Brain pericyte (primary cell): ENCODE measurements around the gene DSTN.

Experiments
- DNase-seq: peaks from one replicate; pipeline ENCODE4 v3.0.0-alpha.2; 2012; ENCODE audit warnings: low read depth, low spot score

The DSTN gene

DNA sequence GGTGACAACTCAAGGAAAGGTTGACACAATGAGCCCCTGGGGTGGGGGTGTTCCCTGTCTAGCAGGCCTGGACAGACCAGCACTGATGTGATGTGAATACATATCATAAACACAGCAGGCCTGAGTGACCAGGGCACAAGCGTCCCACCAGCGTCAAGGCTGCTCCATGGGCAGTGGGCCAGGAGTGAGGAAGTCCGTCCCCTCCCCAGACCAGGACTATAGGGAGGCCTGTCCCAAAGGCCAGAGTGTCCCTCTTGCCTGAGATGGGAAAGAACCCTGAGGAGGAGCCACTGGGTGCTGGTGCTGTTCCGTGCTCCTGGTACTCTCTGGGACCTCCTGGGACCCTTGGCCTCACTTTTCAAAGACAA lies 67.5 kb downstream of the DSTN start:
- no peak for DNase-seq

DNA sequence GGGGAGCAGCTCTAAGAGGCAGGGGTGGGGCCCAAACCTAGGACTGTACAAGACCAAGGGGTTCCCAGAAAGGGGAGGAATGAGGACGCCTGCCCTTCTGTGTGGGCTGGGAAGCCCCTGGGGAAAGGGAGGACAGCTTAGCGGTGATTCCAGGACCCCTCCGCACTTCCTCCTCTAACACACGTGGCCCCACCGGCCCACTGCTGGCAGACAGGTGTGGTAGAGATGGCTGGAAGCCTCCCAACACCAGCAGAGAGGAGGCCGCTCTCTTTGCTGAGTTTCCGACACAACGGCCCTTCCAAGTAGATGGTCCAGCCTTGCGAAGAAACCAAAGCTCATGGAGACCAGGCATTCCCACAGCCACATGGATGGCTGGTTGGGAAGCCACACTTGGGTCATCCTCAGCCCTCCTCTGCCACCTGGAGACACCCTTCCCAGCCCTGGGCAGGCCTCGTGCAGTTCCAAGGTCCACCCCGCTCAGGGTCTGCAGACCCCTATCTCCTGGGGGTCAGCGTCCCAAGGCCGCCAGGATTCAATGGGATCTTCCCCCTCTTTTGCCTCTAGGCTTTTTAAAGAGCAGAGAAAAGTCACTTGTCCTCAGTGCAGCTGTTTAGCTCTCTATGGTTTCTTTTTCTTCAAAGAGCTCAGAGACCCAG lies 68.2 kb downstream of the DSTN start:
- no peak for DNase-seq

DNA sequence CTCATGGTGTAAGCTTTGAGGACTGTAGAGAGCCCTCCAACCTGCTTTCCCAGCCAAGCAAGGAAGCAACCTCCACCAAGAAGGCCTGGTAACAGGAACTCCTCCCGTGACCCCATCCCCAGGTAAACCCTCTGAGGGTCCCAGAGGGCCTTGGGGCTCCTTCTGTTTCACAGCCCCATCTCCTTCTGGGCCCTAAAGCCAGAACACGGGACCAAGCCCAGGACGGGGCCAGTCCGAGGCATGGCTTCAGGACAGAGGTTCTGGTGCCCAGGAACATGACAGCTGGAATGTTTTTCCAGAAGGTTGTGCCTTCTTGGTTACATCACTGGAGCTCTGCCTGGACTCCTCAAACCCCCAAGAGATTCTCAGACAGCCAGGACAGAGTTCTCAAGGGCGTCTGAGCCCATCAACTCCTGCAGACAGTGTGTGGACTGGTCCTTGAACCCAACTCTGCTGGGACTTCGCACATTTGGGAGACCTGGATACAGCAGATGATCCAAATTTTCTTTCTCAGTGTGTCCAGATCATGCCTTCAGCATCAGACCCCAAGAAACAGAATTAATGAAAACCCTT lies 69.0 kb downstream of the DSTN start:
- no peak for DNase-seq

DNA sequence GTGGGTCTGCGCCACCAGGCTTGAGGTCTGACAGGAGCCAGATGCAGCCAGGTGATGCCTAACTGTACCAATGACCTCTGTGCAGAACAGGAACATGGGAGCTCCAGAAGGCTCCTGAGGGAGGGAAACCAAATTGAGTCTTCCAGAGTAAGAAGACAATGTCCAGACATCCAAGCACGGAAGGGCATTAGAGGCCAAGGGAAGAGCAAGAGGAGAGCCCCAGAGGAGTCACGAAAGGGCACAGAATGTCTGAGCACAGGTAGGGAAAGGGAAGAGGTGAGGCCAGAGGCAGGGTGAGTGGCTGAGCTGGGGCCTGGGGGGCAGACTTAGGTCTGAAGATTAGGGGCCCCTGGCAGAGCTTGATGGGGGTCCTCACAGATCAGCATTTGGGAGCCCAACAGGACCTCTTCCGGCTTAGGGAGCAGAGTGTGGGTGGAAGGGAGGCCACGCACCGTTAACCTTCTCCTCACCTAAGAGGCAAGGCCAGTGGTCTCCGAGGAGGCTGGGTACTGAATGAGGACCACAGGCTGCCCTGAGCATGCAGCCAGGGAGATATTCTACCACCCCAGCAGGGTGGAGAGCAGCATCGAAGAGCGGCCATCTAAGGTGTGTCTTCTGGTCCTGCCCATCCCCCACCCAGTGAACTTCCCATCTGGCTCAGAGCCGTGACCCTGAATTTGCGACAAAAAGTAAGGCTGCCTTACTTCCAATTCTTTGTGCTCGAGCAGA lies 70.4 kb downstream of the DSTN start:
- no peak for DNase-seq

DNA sequence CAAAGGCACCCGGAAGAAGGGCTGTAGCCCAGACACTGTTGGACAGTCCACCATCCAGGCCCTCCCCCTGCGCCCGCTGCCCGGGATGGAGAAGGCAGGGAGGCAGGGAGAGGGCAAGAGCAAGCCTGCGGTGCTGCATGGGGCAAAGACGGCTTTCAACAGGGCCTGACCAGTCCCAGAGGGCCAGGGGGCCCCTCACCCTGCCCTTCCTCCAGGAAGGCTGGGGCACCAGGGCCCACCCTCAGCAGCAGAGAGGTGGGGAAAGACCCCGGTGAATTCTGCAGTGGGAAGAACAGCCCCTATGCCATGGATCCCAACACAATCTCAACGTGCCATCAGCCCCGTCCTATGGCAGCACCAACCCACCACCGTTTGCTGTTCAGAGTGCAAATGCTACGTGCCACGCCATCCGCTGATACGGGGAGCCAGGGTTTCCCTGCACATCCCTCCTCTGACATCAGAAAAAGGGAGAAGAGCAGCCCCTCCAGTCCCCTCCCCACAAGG lies 71.1 kb downstream of the DSTN start:
- no peak for DNase-seq

DNA sequence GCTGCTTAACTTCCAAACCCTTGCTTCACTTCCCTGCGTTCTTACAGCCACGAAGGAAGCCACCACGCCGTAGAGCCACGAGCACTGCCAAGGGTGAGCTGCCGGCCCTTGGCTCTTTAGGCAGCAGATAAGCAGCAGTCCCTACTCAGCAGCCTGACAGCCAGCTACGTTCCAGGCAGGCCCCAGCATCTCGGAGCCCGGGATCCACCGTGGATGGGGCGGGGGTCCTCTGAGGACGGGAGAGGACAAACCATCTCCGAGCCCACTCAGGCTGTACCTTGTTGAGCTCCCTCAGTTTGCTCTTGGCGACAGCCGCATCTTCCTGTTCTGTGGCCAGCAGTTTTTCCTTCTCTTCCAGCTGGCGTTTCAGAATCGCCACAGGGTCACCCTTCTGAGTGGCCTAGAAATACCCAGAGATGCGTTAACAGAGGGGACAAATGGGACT lies 71.7 kb downstream of the DSTN start:
- no peak for DNase-seq

DNA sequence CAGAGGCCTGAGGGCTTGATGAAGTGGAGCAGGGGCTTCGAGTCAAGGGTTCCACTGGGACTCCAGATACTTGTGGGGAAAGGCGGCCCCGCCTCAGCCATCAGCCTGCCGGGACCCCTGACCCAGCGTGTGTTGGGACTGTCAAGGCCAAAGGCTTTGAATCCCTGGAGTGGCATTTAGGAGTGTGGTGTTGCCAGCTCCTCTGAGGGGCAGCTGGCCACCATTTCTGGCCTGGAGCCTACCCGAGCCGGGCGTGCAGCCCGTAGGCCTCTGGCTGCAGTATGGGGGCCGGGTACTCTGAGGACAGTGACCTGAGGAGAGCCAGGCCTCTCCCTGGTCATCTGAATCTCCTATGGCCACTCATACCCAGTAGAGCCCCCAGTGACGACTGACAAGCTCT lies 72.1 kb downstream of the DSTN start:
- no peak for DNase-seq

DNA sequence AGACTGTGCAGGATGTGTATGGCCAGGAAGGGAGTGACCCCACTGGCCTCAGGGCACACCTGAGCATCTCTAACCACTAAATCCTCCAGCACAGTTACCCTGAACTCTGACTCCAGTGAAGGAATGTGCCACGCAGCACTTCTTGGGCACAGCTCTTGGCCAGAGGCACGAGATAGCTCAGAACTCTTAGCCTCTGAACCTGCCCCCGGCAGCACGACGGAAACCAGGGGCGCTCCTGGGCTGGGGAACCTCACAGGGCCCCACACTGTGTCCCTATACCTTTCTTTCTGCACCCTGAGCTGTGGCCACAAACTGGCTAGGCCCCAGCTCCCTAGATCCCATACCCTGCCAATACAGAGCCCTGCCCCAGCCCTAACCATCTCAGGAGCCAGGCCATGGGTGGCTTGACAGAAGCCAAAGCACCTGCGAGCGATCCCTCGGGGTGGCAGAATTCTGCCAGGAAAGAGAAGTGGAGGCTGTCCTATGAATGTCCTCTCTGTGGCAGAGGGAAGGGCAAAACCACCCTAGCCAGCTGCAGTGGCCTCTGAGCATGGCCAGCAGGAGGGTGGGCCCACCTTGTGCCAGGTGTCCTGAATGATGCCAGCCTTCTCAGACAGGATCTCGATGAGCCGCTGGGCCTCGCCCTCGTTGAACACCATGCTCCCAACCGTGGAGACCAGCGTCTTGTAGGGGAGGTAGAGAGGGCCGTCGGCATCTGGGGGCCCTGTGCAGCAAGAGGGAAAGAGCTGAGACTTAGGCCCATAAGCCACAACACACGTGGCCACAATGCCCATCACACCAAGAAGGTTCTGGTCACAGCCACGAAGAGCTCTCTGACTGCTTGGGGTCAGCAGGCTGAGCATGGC lies 72.8 kb downstream of the DSTN start:
- no peak for DNase-seq

DNA sequence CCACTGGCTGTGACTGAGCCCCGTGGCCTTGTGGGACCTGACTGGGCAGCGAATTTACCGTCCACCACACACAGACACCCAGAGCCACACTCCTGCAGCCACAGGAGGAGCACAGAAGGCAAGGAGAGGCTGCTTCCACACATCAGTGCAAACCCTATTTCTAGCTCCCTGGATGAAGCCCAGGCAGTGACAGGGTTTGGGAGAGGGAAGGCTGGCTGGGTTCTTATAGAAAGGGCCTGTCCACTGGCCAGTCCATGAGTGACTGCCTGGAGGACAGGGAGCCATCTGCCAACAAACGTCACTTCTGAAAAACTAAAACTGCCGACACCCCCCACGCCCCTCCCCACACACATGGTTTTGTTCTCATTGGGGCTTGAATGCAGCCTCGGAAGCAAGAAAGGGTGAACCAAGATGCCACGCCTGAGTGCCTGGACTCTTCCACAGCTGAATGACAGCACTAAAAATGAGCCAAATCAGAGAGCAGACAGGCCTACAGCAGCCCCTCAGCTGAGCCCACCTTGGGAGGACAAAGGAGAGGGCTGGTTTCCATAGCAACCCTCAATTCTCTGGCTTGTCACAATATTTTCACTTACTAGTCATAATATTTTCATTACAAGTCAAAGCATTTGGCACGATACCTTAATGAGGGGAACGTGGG lies 73.8 kb downstream of the DSTN start:
- DNase-seq: no peak

DNA sequence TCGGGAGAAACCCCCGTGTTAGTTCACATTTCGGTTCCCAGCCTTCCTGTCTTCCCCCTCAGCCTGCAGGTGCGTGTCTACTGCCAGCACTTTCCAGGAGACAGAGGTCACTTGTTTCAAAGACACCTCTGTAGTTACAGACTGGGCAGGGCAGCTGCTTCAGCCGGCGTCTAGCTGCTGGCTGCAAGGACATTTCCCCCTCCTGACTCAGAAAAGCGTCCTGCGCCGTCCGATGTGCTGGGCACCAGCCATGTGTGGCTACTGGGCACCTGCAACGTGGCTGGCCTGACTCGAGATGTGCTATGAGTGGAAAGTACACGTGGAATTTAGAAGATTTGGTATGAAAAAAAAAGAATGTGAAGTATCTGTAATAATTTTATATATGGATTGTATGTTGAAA lies 74.6 kb downstream of the DSTN start:
- no peak for DNase-seq

DNA sequence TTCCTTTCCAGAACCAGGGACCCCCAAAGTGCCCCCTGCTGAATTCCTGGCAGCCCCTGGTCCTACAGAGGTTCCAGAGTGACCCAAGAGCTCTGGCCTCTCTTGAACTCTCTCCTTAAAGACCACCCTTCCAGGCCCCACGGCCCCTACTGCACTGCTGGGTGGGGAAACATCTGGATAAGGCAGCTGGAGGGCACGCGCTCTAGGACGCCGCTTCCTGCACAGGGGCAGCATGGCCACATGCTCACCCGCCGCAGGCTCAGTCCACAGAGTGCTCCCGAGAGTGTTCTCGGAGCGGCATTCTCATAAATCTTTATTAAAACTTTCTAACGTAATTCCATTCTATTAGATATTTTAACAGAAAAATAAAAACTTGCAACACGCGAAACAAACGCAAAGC lies 75.1 kb downstream of the DSTN start:
- DNase-seq: no peak

DNA sequence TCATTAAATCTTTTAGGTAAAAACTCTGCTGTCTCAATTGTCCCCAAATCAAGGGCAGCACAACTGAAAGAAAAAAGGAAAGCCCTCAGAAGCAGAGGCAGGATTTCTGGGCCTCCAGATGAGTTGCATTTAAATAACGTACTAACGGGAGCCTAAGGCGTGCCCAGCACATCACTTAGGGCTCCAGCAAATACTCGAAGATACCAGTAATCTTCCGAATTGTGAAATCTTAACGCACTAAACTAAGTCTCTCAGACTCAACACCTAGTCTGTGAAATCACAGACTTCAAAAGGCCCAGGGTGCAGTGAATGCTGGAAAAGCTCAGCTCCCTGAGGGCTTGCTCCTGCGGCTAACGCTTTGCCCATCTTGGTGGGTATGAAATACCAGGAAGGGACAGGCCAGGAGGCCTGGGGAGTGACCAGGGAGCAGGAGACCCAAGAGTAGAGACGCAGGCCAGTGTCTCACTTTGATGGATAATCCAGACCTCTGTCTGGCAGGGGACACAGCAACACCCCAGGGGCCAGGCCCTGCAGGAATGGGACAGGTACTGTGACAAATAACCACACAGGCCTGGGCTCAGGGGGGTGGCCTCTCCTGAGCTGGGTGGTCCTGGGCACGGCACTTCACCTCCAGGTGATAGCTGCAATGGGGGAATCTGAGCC lies 75.8 kb downstream of the DSTN start:
- no peak for DNase-seq

DNA sequence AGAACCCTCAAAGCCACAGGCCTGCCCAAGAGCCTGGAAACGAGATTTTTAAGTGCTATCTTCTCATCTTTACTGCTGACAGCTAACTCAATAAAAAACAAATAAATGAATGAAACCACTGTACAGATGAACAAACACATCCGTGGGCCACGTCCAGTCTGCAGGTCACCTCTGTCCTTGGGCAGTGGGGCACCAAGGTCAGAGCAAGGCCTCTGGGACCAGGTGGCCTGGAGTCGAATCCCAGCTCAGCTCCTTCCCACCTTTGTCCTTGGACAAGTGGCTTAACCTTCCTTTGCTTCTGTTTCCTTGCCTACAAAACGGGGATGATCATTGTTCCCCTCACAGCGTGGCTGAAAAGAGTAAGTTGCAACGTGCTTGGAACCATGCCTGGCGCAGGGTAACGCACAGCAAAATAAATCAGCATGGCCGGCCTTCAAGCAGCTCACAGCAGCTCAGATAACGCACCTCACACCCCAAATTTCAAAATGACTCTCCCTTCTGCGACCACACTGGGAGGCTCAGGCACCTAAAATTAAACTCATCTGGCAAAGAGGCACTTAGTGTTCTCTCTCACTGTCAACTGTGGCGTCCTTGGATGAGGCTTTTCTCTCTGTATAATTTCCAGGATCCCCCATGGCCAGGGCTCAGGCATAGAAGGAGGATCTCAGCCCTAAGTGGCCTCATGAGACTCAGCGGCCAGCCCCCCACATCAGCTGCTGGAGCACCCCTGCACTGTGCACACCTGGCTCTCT lies 76.5 kb downstream of the DSTN start:
- no peak for DNase-seq

DNA sequence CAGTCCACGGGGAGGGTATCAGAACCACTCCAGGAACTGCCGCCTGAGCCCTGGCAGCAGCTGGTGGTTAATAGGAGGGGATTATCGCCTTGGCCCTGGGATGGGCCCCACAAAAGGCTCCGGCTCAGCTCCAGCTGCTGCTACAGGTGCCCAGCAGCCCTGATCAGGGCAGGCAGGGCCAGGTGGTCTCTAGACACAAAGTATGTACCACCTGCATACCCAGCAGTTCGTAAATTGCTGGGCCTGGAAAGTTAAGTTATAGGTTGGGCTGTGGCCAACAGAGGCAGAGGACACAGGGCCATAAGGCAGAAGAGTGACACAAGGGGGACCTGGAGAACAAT lies 77.1 kb downstream of the DSTN start:
- no peak for DNase-seq

DNA sequence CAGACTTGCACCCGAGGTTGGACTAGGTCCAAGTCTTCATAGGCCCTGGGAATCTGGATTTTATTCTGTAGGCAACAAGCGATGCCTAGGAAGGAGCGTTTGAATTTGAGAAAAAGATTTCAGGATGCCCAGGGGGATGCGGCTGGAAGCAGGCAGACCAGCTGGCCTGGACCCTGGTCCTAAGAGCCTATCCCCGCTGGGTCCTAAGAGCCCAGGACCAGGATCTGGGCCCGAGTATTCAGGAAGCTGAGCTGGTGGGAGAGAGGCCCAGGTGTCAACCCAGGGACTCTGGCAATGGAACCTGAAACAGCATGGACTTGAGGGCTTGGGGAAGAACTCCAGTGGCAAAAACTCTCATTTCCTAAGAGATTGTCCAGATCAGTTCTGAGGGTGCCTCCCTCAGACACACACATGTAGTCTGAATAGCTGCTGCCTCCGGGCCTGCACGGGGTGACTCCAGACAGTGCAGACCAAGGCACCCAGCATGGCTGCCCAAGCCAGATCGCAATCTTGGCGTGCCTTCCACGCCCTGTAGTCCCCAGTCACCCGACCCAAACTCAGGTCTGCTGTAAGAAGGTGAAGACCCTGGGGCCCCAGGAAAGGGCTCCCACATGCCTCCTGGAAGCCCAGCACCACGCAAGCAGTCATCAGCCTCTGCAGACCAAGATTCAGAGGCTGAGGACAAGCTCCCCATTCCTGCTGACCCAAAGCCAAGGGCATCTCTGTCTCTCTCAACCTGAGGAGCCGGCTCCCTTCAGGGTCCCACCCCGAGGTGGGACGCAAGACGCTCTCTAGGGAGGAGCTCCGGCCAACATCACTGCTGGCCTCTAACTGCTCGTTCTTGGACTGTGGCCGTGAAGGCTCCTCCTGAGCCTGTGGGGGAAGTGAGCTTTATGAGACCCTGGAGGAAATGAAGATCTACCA lies 77.8 kb downstream of the DSTN start:
- no peak for DNase-seq

DNA sequence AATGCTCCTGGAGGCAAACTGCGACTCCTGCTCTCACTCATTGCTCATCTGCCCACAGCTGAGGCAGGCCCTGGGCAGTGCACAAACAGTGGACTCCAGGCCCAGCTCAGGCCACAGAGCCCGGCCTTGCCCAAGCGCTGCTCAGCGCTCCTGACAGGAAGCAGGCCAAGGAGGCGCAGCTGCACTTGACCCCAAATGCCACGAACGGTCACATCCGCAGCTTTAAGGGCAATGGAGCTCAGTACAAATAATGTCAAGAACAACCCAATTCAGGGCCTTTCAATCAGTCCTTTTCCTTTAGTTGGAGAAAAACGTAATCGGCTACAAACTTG lies 78.4 kb downstream of the DSTN start:
- no peak for DNase-seq

DNA sequence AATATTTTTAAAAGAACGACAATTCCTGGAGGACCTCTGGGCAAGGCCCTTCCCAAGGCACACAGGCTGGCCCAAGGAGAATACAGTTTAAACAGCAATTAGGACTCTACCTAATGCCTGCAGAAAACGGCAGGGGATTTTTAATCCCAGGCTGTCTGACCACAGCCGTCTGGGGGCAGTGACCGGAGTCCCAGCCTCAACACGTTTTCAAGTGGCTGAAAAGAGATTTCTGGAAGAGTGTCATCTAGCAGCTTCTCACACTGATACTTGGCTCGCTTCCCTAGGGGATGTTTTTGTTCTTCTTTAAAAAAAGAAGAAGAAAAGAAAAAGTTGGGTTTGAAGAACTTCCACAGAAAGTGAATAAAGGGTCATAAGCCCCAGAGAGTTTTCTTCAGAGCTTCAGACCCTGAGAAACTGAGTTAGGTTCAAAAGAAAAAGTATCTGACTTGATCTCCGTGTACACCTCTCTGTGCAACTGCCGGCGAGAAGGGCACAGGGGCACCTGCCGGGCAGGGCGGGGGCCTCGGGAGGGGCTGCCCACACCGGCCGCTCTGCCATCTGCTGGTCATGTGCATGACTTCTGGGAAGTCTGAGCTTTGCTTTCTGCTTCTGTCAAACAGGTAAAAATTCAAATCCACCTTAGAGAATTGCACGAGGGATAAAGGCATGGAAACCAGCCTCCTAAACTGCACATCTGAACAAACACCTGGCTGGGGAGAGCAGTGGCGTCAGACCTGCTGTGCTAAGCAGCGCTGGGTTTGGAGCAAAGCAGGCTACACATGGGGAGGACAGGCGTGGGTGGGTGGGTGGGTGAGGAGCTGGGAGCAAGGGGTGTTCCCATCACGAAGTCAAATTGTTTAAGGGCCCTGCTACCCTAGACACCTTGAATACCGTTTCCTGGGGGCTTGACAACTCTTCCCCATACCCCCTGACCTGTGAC lies 79.2 kb downstream of the DSTN start:
- DNase-seq: no peak
